ENCODE data around the gene EPHB1. TPM values are rescaled to one million over a fixed set of nuclear protein-coding genes. Genes with fewer than 3 reads are reported as not detected.

EPHB1 gene
- total RNA-seq, 1 experiment from 2014 or later = 0.86 TPM

GRCh38 chr3:134790065-134790464 lies 5.0 kb upstream of the EPHB1 start:
- Histone ChIP-seq H3K9me2 (ENCODE audit: insufficient read depth) (no peaks in the 10 kb centered on the region), H3K27ac (ENCODE audit: low read depth, low read length) (no peak overlapping the region), H3K4me3 (replicated peaks in 1 of 2; ENCODE audit: low read depth in 1 of 2, low read length in 2 of 2) (no peak overlapping the region), H3K4me2 (ENCODE audit: low read length) (no peak overlapping the region), H3K79me2 (ENCODE audit: insufficient read depth, low read length) (no peaks in the 10 kb centered on the region), H3K9ac (ENCODE audit: low read length) (no peak overlapping the region), H3K4me1 (ENCODE audit: control insufficient read depth in 1 of 2, insufficient read depth in 2 of 2, low read length in 2 of 2) (no peaks in the 10 kb centered on the region), H3K27me3 (ENCODE audit: insufficient read depth, low read length) (peaks cover 34% of the 10 kb centered on the region), H4K20me1 (ENCODE audit: insufficient read depth) (no peaks in the 10 kb centered on the region), H2AFZ (ENCODE audit: low read depth, low read length, poor library complexity, severe bottlenecking) (no peak overlapping the region), H3K9me3 (ENCODE audit: control insufficient read depth in 1 of 2, insufficient read depth in 1 of 2, low read depth in 1 of 2, low read length in 2 of 2) (no peaks in the 10 kb centered on the region), H3K36me3 (ENCODE audit: control insufficient read depth in 1 of 2, insufficient read depth in 2 of 2, low read length in 2 of 2) (no peaks in the 10 kb centered on the region)
- no TSS peak for BruUV-seq (replicated peaks)
- ChIA-PET RAD21 (ENCODE audit: low non-redundant PET in 1 of 2, low total read pairs in 2 of 2, uncharacterized antibody in 2 of 2, unreplicated experiment in 2 of 2) (no interaction called here), POLR2A (no interaction called here), CTCF (no interaction called here)
- DNase-seq (ENCODE audit: low read depth, low spot score) = no peak
- ATAC-seq = no peak
- intact Hi-C loops (cut with micrococcal nuclease) = no loop called here
- no peak for TF ChIP-seq CEBPB (IDR thresholded peaks at IDR 0.05; ENCODE audit: low read depth)
- no peak for TF ChIP-seq TCF7L2 (IDR thresholded peaks at IDR 0.05; ENCODE audit: borderline replicate concordance, extremely low read depth, insufficient read depth, insufficient read length)
- TF ChIP-seq SP1 (IDR thresholded peaks at IDR 0.05; ENCODE audit: low read depth) = no peak
- no peak for TF ChIP-seq YY1 (IDR thresholded peaks at IDR 0.05; ENCODE audit: extremely low read depth, insufficient replicate concordance, low read depth, low read length)
- TF ChIP-seq FOSL1 (IDR thresholded peaks at IDR 0.05; ENCODE audit: low read depth) = no peak
- TF ChIP-seq, protein P1, sequence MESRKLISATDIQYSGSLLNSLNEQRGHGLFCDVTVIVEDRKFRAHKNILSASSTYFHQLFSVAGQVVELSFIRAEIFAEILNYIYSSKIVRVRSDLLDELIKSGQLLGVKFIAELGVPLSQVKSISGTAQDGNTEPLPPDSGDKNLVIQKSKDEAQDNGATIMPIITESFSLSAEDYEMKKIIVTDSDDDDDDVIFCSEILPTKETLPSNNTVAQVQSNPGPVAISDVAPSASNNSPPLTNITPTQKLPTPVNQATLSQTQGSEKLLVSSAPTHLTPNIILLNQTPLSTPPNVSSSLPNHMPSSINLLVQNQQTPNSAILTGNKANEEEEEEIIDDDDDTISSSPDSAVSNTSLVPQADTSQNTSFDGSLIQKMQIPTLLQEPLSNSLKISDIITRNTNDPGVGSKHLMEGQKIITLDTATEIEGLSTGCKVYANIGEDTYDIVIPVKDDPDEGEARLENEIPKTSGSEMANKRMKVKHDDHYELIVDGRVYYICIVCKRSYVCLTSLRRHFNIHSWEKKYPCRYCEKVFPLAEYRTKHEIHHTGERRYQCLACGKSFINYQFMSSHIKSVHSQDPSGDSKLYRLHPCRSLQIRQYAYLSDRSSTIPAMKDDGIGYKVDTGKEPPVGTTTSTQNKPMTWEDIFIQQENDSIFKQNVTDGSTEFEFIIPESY (IDR thresholded peaks at IDR 0.05; ENCODE audit: extremely low read depth, insufficient replicate concordance, low read length) = no peak
- no peak for TF ChIP-seq EGR1 (IDR thresholded peaks at IDR 0.05; ENCODE audit: low read depth)
- no peak for TF ChIP-seq REST (IDR thresholded peaks at IDR 0.05; ENCODE audit: low read depth)
- no peak for TF ChIP-seq EZH2phosphoT487 (IDR thresholded peaks at IDR 0.05; ENCODE audit: borderline replicate concordance)
- no peak for TF ChIP-seq POLR2A (IDR thresholded peaks at IDR 0.05; ENCODE audit: borderline replicate concordance, extremely low read depth, insufficient read depth, insufficient read length)
- TF ChIP-seq SRF (IDR thresholded peaks at IDR 0.05; ENCODE audit: low read depth) = no peak

Data from HCT116 (cell line).